ENCODE measurements around the gene CDH13.

CDH13 gene

DNA sequence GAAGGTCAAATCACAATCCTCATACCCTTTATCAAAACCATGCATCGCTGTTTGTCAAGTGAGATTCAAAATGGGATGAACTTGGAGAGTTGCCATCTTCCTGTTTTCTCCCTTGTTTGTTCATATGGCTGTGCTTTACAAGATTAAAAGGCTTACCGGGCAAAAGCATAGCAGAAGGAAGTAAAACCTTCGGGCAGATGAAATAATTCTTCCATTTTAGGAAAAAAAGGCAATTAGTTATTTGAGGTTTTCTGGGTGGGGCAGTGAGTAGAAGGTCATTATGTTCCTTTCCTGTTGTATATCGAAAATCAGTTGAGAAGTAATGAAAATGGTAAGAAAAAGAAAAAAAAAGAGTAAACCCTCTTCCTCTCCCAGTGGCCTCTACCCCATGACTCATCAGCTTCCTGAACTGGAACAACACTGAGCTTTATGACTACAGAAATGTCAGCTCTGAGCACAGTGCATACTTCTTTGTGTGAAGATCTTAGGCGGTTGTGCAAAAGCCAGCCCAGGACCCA lies 369.2 kb downstream of the CDH13 start:
- no peak overlapping the region for H3K18ac ChIP-seq (ENCODE audit: low read length)
- no peak overlapping the region for H3K4me3 ChIP-seq (ENCODE audit: low read length)
- no CpG with 5 or more reads among the region's 5 CpGs for whole genome bisulfite sequencing (ENCODE audit: extremely low coverage, insufficient coverage, low lambda C conversion rate)

DNA sequence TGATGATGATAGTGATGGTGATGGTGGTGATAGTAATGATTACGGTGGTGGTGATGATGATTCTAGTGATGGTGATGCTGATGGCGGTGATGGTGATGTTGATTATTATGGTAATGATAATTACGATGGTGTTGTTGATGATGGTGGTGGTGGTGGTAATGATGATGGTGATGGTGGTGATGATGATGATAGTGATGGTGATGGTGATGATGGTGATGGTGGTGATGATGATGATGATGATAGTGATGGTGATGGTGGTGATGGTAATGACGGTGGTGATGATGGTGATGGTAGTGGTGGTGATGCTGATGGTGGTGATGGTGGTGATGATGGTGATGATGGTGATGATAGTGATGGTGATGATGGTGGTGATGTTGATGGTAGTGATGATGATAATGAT lies 370.0 kb downstream of the CDH13 start:
- H3K27me3 ChIP-seq (ENCODE audit: insufficient read depth, low read length, poor library complexity): no peaks in the 10 kb centered on the region
- no peak for DNase-seq
- no peak overlapping the region for H3K9ac ChIP-seq (ENCODE audit: low read length)
- H3K79me2 ChIP-seq (ENCODE audit: control insufficient read depth, insufficient read depth, low read length): no peaks in the 10 kb centered on the region
- WGBS (ENCODE audit: extremely low coverage, insufficient coverage, low lambda C conversion rate): 100% methylated on average over 2 of the region's 4 CpGs
- no peak overlapping the region for H3K4ac ChIP-seq (ENCODE audit: low read depth, low read length)
- no peak overlapping the region for H3K18ac ChIP-seq (ENCODE audit: low read length)
- no peak overlapping the region for H2BK120ac ChIP-seq (ENCODE audit: low read depth, low read length)
- H3K4me3 ChIP-seq (ENCODE audit: low read length): no peak overlapping the region
- H2BK15ac ChIP-seq (replicated peaks; ENCODE audit: low read depth): no peak overlapping the region
- H2AK5ac ChIP-seq (ENCODE audit: low read length): no peak overlapping the region
- no peak overlapping the region for H2BK5ac ChIP-seq (ENCODE audit: low read length)
- no peak overlapping the region for H3K27ac ChIP-seq (ENCODE audit: low read depth, low read length)
- no peak overlapping the region for H4K5ac ChIP-seq (ENCODE audit: low read length)
- no peak overlapping the region for H4K8ac ChIP-seq (ENCODE audit: low read depth, low read length)
- no peak overlapping the region for H3K23ac ChIP-seq (ENCODE audit: low read length)
- no peaks in the 10 kb centered on the region for H3K36me3 ChIP-seq (ENCODE audit: control insufficient read depth, insufficient read depth, low read length)
- no peak overlapping the region for H3K56ac ChIP-seq (ENCODE audit: low read length)
- H3K4me2 ChIP-seq (ENCODE audit: low read length): no peak overlapping the region
- no peaks in the 10 kb centered on the region for H3K79me1 ChIP-seq (ENCODE audit: low read length)
- H3K4me1 ChIP-seq (ENCODE audit: control insufficient read depth, low read depth, low read length): no peaks in the 10 kb centered on the region

More for the DNA sequence above, 369.2 kb downstream of the CDH13 start:
- H3K9ac ChIP-seq (ENCODE audit: low read length): no peak overlapping the region
- H2BK15ac ChIP-seq (replicated peaks; ENCODE audit: low read depth): no peak overlapping the region
- H4K8ac ChIP-seq (ENCODE audit: low read depth, low read length): no peak overlapping the region
- DNase-seq: no peak
- no peak overlapping the region for H4K5ac ChIP-seq (ENCODE audit: low read length)
- no peaks in the 10 kb centered on the region for H3K36me3 ChIP-seq (ENCODE audit: control insufficient read depth, insufficient read depth, low read length)
- no peaks in the 10 kb centered on the region for H3K27me3 ChIP-seq (ENCODE audit: insufficient read depth, low read length, poor library complexity)
- H2BK5ac ChIP-seq (ENCODE audit: low read length): no peak overlapping the region
- H2BK120ac ChIP-seq (ENCODE audit: low read depth, low read length): no peak overlapping the region
- no peak overlapping the region for H3K4me2 ChIP-seq (ENCODE audit: low read length)
- H3K79me1 ChIP-seq (ENCODE audit: low read length): no peaks in the 10 kb centered on the region
- H3K56ac ChIP-seq (ENCODE audit: low read length): no peak overlapping the region
- no peaks in the 10 kb centered on the region for H3K4me1 ChIP-seq (ENCODE audit: control insufficient read depth, low read depth, low read length)
- no peak overlapping the region for H2AK5ac ChIP-seq (ENCODE audit: low read length)
- no peak overlapping the region for H3K4ac ChIP-seq (ENCODE audit: low read depth, low read length)
- no peak overlapping the region for H3K27ac ChIP-seq (ENCODE audit: low read depth, low read length)
- H3K79me2 ChIP-seq (ENCODE audit: control insufficient read depth, insufficient read depth, low read length): no peaks in the 10 kb centered on the region
- no peak overlapping the region for H3K23ac ChIP-seq (ENCODE audit: low read length)

DNA sequence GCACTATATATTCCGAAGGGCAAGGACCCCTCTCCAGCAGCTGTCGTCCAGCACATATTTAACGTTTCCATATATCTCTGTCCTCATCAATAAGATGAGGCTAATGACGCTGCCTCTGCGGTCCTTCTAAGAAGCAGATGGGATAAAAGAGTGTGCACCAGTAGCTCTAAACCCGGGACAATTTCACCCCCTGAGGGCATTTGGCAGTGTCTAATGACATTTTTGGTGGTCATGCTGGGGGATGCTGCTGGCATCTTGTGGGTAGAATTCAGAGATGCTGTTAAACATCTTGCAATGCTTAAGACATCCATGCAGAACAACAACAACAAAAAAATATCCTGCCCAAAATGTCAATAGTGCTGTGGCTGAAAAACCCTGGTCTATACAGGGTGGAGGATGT lies 372.9 kb downstream of the CDH13 start:
- Histone ChIP-seq H3K27me3 (ENCODE audit: insufficient read depth, low read length, poor library complexity) (no peaks in the 10 kb centered on the region), H3K27ac (ENCODE audit: low read depth, low read length) (no peak overlapping the region), H4K8ac (ENCODE audit: low read depth, low read length) (no peak overlapping the region), H4K5ac (ENCODE audit: low read length) (no peak overlapping the region), H3K18ac (ENCODE audit: low read length) (no peak overlapping the region), H2BK15ac (replicated peaks; ENCODE audit: low read depth) (no peak overlapping the region), H3K23ac (ENCODE audit: low read length) (no peak overlapping the region), H3K4me2 (ENCODE audit: low read length) (no peak overlapping the region), H2AK5ac (ENCODE audit: low read length) (no peak overlapping the region), H3K79me1 (ENCODE audit: low read length) (no peaks in the 10 kb centered on the region), H3K4me1 (ENCODE audit: control insufficient read depth, low read depth, low read length) (no peaks in the 10 kb centered on the region), H3K4me3 (ENCODE audit: low read length) (no peak overlapping the region), H3K9ac (ENCODE audit: low read length) (no peak overlapping the region), H3K36me3 (ENCODE audit: control insufficient read depth, insufficient read depth, low read length) (no peaks in the 10 kb centered on the region), H3K4ac (ENCODE audit: low read depth, low read length) (no peak overlapping the region), H2BK120ac (ENCODE audit: low read depth, low read length) (no peak overlapping the region), H2BK5ac (ENCODE audit: low read length) (no peak overlapping the region), H3K56ac (ENCODE audit: low read length) (no peak overlapping the region), H3K79me2 (ENCODE audit: control insufficient read depth, insufficient read depth, low read length) (no peaks in the 10 kb centered on the region)
- no CpG with 5 or more reads among the region's 6 CpGs for WGBS (ENCODE audit: extremely low coverage, insufficient coverage, low lambda C conversion rate)
- no peak for DNase-seq

DNA sequence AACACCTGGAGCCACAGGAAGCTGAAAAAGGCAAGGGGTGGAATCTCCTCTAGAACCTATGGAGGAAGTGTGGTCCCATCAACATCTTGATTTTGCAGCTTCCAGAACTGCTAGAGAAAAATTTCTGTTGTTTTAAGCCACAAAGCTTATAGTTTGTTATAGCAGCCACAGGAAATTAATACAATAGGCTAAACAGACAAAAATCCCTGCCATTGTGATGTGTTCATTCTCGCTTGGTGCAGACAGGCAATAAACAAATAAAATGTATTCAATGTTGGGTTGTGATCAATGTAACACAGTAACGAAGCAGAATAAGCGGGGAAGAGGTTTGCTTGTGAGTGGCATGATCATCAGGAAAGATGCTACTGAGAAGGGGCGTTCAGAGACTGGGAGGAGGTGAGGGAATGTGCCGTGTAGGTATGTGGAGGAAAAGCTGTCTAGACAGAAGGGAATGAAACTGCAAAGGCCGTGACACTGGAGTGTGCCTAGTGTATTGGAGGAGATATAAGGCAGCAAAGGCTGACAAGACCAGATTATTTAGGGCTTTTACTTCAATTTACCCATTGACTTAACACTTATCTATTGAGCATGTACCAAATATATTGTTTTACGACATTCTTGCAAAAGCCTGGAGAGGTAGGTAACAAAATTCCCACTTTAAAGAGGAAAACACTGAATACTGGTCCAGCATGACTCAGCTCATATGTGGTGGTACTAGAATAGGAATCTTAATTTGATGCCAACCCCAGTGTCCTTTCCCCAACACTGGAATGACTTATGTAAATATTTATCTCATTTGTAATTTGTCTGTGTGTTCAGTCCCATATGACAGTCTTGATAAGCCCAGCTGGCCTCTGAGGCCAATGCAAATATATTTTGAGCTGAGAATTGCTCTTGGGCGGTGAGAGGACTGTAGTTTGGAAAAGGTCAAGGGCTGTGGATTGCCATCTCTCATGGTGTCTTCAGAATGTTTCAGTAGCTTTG lies 375.9 kb downstream of the CDH13 start:
- Histone ChIP-seq H3K36me3 (ENCODE audit: control insufficient read depth, insufficient read depth, low read length) (no peaks in the 10 kb centered on the region), H2BK120ac (ENCODE audit: low read depth, low read length) (no peak overlapping the region), H3K56ac (ENCODE audit: low read length) (no peak overlapping the region), H2AK5ac (ENCODE audit: low read length) (no peak overlapping the region), H4K5ac (ENCODE audit: low read length) (no peak overlapping the region), H3K79me1 (ENCODE audit: low read length) (no peaks in the 10 kb centered on the region), H3K18ac (ENCODE audit: low read length) (no peak overlapping the region), H3K4me2 (ENCODE audit: low read length) (no peak overlapping the region), H2BK5ac (ENCODE audit: low read length) (no peak overlapping the region), H3K4me3 (ENCODE audit: low read length) (no peak overlapping the region), H3K79me2 (ENCODE audit: control insufficient read depth, insufficient read depth, low read length) (no peaks in the 10 kb centered on the region), H3K4me1 (ENCODE audit: control insufficient read depth, low read depth, low read length) (no peaks in the 10 kb centered on the region), H3K23ac (ENCODE audit: low read length) (no peak overlapping the region), H3K27me3 (ENCODE audit: insufficient read depth, low read length, poor library complexity) (no peaks in the 10 kb centered on the region), H3K27ac (ENCODE audit: low read depth, low read length) (no peak overlapping the region), H2BK15ac (replicated peaks; ENCODE audit: low read depth) (no peak overlapping the region), H4K8ac (ENCODE audit: low read depth, low read length) (no peak overlapping the region), H3K4ac (ENCODE audit: low read depth, low read length) (no peak overlapping the region), H3K9ac (ENCODE audit: low read length) (no peak overlapping the region)
- WGBS (ENCODE audit: extremely low coverage, insufficient coverage, low lambda C conversion rate): no CpG with 5 or more reads among the region's 8 CpGs
- DNase-seq: peak; percentile 7

DNA sequence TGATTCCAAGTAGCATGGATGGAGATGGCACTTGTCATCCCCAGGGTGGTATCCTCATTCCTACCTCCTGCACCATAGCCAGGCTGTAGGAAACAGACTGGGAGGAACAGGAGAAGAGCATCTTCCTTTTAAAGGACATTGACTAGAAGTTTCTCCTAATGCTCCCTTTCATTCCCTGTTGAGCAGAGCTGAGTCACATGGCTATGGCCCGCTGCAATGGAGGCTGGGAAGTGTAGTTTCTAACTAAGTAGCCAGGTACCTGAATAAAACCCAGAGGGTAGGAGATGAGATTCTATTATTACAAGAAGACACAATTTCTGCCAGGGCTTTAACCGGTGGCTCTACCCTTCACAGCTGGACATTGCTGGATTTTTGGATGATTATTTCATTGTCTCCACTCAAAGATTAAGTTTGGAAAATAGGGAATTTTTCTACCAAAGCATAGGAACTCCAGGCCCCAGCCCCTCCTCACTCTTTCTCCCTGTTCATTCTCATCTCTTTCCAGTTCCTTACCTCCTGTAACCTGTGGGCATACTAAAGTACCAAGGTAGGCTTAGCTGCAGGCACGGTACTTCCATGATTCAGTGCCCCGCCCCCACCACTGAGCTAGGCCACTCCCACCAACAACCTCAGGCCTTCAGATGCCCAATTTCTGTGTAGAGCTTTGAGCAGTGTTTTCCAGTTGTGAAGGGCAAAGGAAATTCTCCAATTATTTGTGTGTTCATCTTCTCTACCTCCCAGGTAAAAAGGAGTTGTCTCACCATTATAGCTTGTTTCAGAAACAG lies 378.3 kb downstream of the CDH13 start:
- no peak overlapping the region for H3K23ac ChIP-seq (ENCODE audit: low read length)
- no peaks in the 10 kb centered on the region for H3K79me2 ChIP-seq (ENCODE audit: control insufficient read depth, insufficient read depth, low read length)
- H3K27ac ChIP-seq (ENCODE audit: low read depth, low read length): no peak overlapping the region
- H3K18ac ChIP-seq (ENCODE audit: low read length): no peak overlapping the region
- no peak overlapping the region for H2AK5ac ChIP-seq (ENCODE audit: low read length)
- no peak overlapping the region for H2BK5ac ChIP-seq (ENCODE audit: low read length)
- H3K27me3 ChIP-seq (ENCODE audit: insufficient read depth, low read length, poor library complexity): no peaks in the 10 kb centered on the region
- no peak overlapping the region for H3K4me3 ChIP-seq (ENCODE audit: low read length)
- no peak overlapping the region for H2BK15ac ChIP-seq (replicated peaks; ENCODE audit: low read depth)
- no peak overlapping the region for H3K9ac ChIP-seq (ENCODE audit: low read length)
- no CpG with 5 or more reads among the region's 4 CpGs for WGBS (ENCODE audit: extremely low coverage, insufficient coverage, low lambda C conversion rate)
- H3K4me1 ChIP-seq (ENCODE audit: control insufficient read depth, low read depth, low read length): no peaks in the 10 kb centered on the region
- no peak overlapping the region for H3K4ac ChIP-seq (ENCODE audit: low read depth, low read length)
- H3K36me3 ChIP-seq (ENCODE audit: control insufficient read depth, insufficient read depth, low read length): no peaks in the 10 kb centered on the region
- no peaks in the 10 kb centered on the region for H3K79me1 ChIP-seq (ENCODE audit: low read length)
- peak; percentile 4 for DNase-seq
- no peak overlapping the region for H4K8ac ChIP-seq (ENCODE audit: low read depth, low read length)
- H4K5ac ChIP-seq (ENCODE audit: low read length): no peak overlapping the region
- no peak overlapping the region for H2BK120ac ChIP-seq (ENCODE audit: low read depth, low read length)
- H3K4me2 ChIP-seq (ENCODE audit: low read length): no peak overlapping the region
- no peak overlapping the region for H3K56ac ChIP-seq (ENCODE audit: low read length)

All from mesendoderm (in vitro differentiated cells).